ENCODE data around the gene DMD. TPM values are rescaled to one million over a fixed set of nuclear protein-coding genes. Genes with fewer than 3 reads are reported as not detected.
A peak's percentile ranks its signal among the peaks of the same experiment; 100 is the strongest.

DMD gene
- total RNA-seq, 1 experiment from 2014 or later: 19.3 TPM

DNA sequence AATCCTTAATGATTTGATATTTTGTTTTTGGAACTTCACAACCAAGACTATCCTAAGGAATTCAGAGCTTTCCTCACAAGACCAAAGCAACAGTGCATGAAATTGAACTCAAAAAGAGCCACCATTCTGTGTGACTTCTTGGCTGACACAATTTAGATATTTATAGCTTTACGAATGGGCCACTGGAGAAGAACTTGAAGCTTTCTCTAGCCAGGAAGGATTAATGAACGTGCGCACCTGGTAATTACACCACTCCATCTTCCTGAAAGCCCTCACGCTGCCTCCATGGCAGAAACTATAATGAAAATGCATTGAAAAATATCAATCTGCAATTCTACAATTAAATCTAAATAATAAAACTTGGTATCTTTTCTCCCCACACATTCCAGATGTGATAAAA is 1057.8 kb downstream of the DMD start:
- CTCF ChIA-PET: no interaction called here
- POLR2A ChIA-PET: no interaction called here
- H3K27ac Mint-ChIP-seq (ENCODE audit: low read depth, unreplicated experiment): no peak overlapping the region
- BruUV-seq (replicated peaks): no TSS peak
- no peaks in the 10 kb centered on the region for H3K36me3 Mint-ChIP-seq (ENCODE audit: insufficient read depth, unreplicated experiment)
- intact Hi-C loops (cut with micrococcal nuclease): no loop called here
- H3K4me3 Mint-ChIP-seq (ENCODE audit: unreplicated experiment): no peak overlapping the region
- H3K9me3 Mint-ChIP-seq (ENCODE audit: unreplicated experiment): no peaks in the 10 kb centered on the region
- no peaks in the 10 kb centered on the region for H3K4me1 Mint-ChIP-seq (ENCODE audit: insufficient read depth, unreplicated experiment)
- peaks cover 31% of the 10 kb centered on the region for H3K27me3 Mint-ChIP-seq (ENCODE audit: insufficient read depth, unreplicated experiment)
- DNase-seq (ENCODE audit: unreplicated experiment): no peak
- TF ChIP-seq, protein P1, sequence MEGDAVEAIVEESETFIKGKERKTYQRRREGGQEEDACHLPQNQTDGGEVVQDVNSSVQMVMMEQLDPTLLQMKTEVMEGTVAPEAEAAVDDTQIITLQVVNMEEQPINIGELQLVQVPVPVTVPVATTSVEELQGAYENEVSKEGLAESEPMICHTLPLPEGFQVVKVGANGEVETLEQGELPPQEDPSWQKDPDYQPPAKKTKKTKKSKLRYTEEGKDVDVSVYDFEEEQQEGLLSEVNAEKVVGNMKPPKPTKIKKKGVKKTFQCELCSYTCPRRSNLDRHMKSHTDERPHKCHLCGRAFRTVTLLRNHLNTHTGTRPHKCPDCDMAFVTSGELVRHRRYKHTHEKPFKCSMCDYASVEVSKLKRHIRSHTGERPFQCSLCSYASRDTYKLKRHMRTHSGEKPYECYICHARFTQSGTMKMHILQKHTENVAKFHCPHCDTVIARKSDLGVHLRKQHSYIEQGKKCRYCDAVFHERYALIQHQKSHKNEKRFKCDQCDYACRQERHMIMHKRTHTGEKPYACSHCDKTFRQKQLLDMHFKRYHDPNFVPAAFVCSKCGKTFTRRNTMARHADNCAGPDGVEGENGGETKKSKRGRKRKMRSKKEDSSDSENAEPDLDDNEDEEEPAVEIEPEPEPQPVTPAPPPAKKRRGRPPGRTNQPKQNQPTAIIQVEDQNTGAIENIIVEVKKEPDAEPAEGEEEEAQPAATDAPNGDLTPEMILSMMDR (IDR thresholded peaks at IDR 0.05; ENCODE audit: unreplicated experiment): no peak

DNA sequence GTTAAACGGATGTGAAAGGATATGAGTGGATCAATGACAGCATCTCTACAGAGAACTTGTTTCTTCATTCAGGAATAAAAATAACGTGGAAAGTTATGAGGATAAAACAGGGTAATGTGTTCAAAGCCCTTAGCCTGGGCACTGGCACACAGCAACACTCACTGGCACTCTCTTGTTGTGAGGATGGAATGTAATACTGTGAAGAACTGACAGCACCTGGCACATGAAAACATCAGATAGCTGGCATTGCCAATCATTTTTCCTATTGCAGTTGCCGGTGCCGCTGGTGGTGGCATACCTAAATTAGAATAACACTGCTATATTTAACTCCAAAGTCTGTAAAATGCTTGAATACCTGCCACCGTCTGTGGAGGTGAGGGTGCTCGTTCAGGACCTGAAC is 1061.2 kb downstream of the DMD start:
- Mint-ChIP-seq H3K27me3 (ENCODE audit: insufficient read depth, unreplicated experiment) (peaks cover 19% of the 10 kb centered on the region), H3K4me1 (ENCODE audit: insufficient read depth, unreplicated experiment) (no peaks in the 10 kb centered on the region), H3K9me3 (ENCODE audit: unreplicated experiment) (no peaks in the 10 kb centered on the region), H3K4me3 (ENCODE audit: unreplicated experiment) (no peak overlapping the region), H3K36me3 (ENCODE audit: insufficient read depth, unreplicated experiment) (no peaks in the 10 kb centered on the region), H3K27ac (ENCODE audit: low read depth, unreplicated experiment) (no peak overlapping the region)
- POLR2A ChIA-PET: no interaction called here
- CTCF ChIA-PET: no interaction called here
- no peak for DNase-seq (ENCODE audit: unreplicated experiment)
- intact Hi-C loops (cut with micrococcal nuclease): no loop called here
- TF ChIP-seq, protein P1 (IDR thresholded peaks at IDR 0.05; ENCODE audit: unreplicated experiment): no peak
- no TSS peak for BruUV-seq (replicated peaks)

DNA sequence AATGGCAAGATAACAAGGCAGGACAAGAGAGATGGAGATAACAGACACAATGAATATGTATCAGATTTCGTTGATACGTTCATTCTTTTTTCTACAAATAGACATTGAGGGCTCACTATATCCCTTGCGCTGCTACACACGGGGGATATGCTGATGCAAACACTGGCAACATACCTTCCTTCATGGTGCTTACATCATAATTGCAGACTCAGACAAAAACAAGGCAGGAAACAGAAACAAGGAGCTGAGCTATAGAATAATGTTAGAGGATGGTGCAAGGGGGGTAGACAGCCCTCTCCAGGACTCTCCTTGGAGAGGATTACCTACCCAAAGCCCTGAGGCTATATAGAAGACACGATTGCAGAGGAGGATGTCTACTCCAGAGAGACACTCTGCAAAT is 1069.5 kb downstream of the DMD start:
- Mint-ChIP-seq H3K4me3 (ENCODE audit: unreplicated experiment) (no peak overlapping the region), H3K9me3 (ENCODE audit: unreplicated experiment) (no peaks in the 10 kb centered on the region), H3K27ac (ENCODE audit: low read depth, unreplicated experiment) (peak overlapping the region; percentile 53), H3K27me3 (ENCODE audit: insufficient read depth, unreplicated experiment) (no peaks in the 10 kb centered on the region), H3K4me1 (ENCODE audit: insufficient read depth, unreplicated experiment) (no peaks in the 10 kb centered on the region), H3K36me3 (ENCODE audit: insufficient read depth, unreplicated experiment) (no peaks in the 10 kb centered on the region)
- TF ChIP-seq, protein P1 (IDR thresholded peaks at IDR 0.05; ENCODE audit: unreplicated experiment): no peak
- DNase-seq (ENCODE audit: unreplicated experiment): no peak
- POLR2A ChIA-PET: no interaction called here
- BruUV-seq (replicated peaks): no TSS peak
- CTCF ChIA-PET: no interaction called here
- intact Hi-C loops (cut with micrococcal nuclease): no loop called here

DNA sequence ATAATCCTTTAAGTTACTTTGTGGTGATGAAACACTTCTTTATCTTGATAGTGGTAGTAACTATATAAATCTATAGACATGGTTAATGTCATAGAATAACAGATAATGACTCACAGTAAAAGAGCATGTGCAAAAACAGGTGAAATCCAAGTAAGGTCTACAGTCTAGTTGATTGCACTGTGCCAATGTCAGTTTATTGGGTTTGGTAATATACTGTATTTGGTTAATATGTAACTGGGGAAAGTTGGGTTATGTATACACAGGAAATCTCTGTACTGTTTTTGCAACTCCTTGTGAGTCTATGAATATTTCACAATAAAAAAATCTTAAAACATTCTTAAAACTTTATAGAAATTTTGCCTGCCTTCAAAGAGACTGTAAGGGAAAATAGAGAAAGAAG is 1071.9 kb downstream of the DMD start:
- TF ChIP-seq, protein P1 (IDR thresholded peaks at IDR 0.05; ENCODE audit: unreplicated experiment): no peak
- CTCF ChIA-PET: no interaction called here
- Mint-ChIP-seq H3K27me3 (ENCODE audit: insufficient read depth, unreplicated experiment) (peaks cover under 1% of the 10 kb centered on the region), H3K27ac (ENCODE audit: low read depth, unreplicated experiment) (no peak overlapping the region), H3K9me3 (ENCODE audit: unreplicated experiment) (no peaks in the 10 kb centered on the region), H3K4me3 (ENCODE audit: unreplicated experiment) (no peak overlapping the region), H3K36me3 (ENCODE audit: insufficient read depth, unreplicated experiment) (no peaks in the 10 kb centered on the region), H3K4me1 (ENCODE audit: insufficient read depth, unreplicated experiment) (no peaks in the 10 kb centered on the region)
- BruUV-seq (replicated peaks): no TSS peak
- intact Hi-C loops (cut with micrococcal nuclease): no loop called here
- POLR2A ChIA-PET: no interaction called here
- DNase-seq (ENCODE audit: unreplicated experiment): no peak

Measured in MCF 10A (cell line).